Chondrocyte (in vitro differentiated cells): Measurements from ENCODE around the gene ZNF438. TPM values are rescaled to one million over a fixed set of nuclear protein-coding genes. Genes with fewer than 3 reads are reported as not detected.

ENCODE experiments used
- DNase-seq: peaks from one replicate; pipeline ENCODE4 v3.0.0; 2021; ENCODE audit warnings: mixed read lengths, low spot score
- H3K27ac Mint-ChIP-seq: one replicate; pipeline ENCODE4 v1.8.0; 2021; ENCODE audit warnings: mild to moderate bottlenecking, moderate library complexity, mixed read lengths; ENCODE audit not compliant: unreplicated experiment
- H3K27me3 Mint-ChIP-seq: 2 replicates; pipeline ENCODE4 v1.8.0; 2021; ENCODE audit warnings: low read depth, mixed read lengths
- H3K36me3 Mint-ChIP-seq: 2 replicates; pipeline ENCODE4 v1.8.0; 2021; ENCODE audit warnings: low read depth, mixed read lengths
- H3K4me1 Mint-ChIP-seq: 2 replicates; pipeline ENCODE4 v1.8.0; 2021; ENCODE audit warnings: low read depth, mild to moderate bottlenecking, mixed read lengths
- H3K4me3 Mint-ChIP-seq: one replicate; pipeline ENCODE4 v1.8.0; 2021; ENCODE audit warnings: mild to moderate bottlenecking, moderate library complexity, mixed read lengths; ENCODE audit not compliant: unreplicated experiment
- H3K9me3 Mint-ChIP-seq: 2 replicates; pipeline ENCODE4 v1.8.0; 2021; ENCODE audit warnings: low read depth, mixed read lengths
- total RNA-seq: library from RNA; stranded (reverse); gene quantifications from 3 replicates; pipeline ENCODE4 v1.2.1, GENCODE V29; 2021
- TF ChIP-seq, protein P1 (sequence below): fragments of 200-600 bp; sonication (generic); IDR thresholded peaks from 2 replicates; pipeline ENCODE4 v1.5.0; 2021; ENCODE audit warnings: antibody characterized with exemption, mild to moderate bottlenecking, moderate library complexity

ZNF438 gene
- total RNA-seq, 1 donor from 2014 or later = 4.9 TPM

DNA sequence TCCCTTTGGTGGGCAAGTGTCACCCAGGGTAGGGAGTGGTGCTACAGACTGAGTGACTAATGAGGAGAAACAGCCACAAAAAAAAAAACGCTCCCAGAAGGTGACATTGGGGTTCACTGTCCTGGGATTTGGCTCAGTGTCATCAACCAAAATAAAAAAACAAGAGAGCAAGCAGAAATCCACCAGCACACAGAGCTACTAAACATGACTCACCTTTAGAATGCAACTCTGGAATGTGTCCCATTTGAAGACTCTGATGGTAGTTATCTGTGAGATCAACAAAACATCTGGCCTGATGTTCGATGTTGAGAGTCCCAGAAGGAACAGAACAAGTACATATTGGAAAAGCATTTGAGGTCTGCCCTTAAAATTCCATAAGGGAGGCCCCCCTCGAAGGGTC lies 201.8 kb downstream of the ZNF438 start:
- no peaks in the 10 kb centered on the region for H3K36me3 Mint-ChIP-seq
- no peaks in the 10 kb centered on the region for H3K9me3 Mint-ChIP-seq
- no peak overlapping the region for H3K27ac Mint-ChIP-seq
- no peak for DNase-seq
- TF ChIP-seq, protein P1, sequence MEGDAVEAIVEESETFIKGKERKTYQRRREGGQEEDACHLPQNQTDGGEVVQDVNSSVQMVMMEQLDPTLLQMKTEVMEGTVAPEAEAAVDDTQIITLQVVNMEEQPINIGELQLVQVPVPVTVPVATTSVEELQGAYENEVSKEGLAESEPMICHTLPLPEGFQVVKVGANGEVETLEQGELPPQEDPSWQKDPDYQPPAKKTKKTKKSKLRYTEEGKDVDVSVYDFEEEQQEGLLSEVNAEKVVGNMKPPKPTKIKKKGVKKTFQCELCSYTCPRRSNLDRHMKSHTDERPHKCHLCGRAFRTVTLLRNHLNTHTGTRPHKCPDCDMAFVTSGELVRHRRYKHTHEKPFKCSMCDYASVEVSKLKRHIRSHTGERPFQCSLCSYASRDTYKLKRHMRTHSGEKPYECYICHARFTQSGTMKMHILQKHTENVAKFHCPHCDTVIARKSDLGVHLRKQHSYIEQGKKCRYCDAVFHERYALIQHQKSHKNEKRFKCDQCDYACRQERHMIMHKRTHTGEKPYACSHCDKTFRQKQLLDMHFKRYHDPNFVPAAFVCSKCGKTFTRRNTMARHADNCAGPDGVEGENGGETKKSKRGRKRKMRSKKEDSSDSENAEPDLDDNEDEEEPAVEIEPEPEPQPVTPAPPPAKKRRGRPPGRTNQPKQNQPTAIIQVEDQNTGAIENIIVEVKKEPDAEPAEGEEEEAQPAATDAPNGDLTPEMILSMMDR = no peak
- no peaks in the 10 kb centered on the region for H3K27me3 Mint-ChIP-seq
- no peak overlapping the region for H3K4me3 Mint-ChIP-seq
- no peaks in the 10 kb centered on the region for H3K4me1 Mint-ChIP-seq

DNA sequence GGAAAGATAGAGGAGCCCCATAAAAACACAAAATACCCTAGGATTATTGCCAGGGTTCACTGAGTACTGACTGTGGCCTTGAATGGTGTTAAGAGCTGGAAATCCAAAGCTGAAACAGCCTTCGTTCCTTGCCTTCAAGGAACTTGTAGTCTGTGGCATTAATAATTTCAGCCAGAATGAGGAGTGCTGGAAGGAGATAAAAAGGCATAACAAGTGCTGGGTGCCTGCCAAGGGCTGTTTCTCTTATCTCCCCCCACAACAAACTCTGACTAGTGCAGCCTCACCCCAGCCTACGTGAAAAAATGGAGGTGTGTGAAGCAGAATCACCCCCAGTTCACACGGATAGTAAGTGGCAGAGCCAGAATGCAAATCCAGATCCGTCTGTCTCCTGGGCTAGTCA lies 203.0 kb downstream of the ZNF438 start:
- Mint-ChIP-seq H3K4me3 (no peak overlapping the region), H3K27ac (no peak overlapping the region), H3K27me3 (no peaks in the 10 kb centered on the region), H3K36me3 (no peaks in the 10 kb centered on the region), H3K4me1 (no peaks in the 10 kb centered on the region), H3K9me3 (no peaks in the 10 kb centered on the region)
- TF ChIP-seq, protein P1 = no peak
- no peak for DNase-seq

DNA sequence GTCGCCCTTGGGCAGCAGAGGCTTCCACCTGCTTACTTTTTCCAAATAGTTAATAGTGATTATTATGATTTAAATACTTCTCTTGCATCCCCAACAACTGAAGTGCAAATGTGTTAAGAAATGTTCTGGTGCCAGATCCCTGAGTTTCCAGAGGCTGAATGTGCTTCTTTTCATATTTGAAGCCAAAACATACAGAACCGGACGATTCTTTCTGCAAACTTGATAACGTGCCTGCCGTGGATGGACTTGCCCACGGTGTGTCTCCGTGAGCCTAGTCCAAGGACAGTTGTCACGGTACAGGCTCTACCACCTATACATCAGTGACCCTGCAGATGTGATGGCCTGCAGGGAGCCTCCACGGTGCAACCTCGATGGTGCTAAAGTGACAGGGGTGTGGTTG lies 203.5 kb downstream of the ZNF438 start:
- TF ChIP-seq, protein P1 = no peak
- no peak overlapping the region for H3K27ac Mint-ChIP-seq
- no peak overlapping the region for H3K4me3 Mint-ChIP-seq
- DNase-seq = no peak
- no peaks in the 10 kb centered on the region for H3K4me1 Mint-ChIP-seq
- H3K9me3 Mint-ChIP-seq = no peaks in the 10 kb centered on the region
- H3K36me3 Mint-ChIP-seq = no peaks in the 10 kb centered on the region
- H3K27me3 Mint-ChIP-seq = no peaks in the 10 kb centered on the region

DNA sequence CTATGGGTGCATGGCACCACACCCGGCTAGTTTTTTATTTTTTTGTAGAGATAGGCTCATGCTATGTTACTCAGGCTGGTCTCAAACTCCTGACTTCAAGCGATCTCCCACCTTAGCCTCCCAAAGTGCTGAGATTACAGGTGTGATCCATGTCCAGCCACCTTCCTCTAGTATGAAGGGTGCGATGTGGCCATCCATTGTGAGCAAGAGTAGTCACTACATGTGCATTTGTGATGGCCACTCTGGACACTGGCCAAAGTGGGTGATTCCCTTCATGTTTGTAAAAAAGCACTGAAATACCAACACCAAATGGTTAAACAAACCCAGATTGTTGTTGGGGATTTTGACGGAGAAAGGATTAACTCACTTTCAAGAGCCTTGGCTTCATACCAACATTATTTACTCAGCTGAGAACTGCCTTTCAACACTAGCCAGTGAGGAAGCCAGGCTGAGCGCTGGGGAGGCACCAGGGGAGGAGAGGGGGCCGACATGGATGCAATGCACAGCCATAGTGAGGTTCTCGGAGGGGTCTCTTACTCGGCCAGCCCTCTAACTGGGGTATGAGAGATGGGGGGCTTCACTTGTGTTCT lies 204.0 kb downstream of the ZNF438 start:
- no peaks in the 10 kb centered on the region for H3K9me3 Mint-ChIP-seq
- no peak for DNase-seq
- no peaks in the 10 kb centered on the region for H3K27me3 Mint-ChIP-seq
- H3K36me3 Mint-ChIP-seq = no peaks in the 10 kb centered on the region
- TF ChIP-seq, protein P1 = no peak
- no peaks in the 10 kb centered on the region for H3K4me1 Mint-ChIP-seq
- H3K27ac Mint-ChIP-seq = no peak overlapping the region
- no peak overlapping the region for H3K4me3 Mint-ChIP-seq

DNA sequence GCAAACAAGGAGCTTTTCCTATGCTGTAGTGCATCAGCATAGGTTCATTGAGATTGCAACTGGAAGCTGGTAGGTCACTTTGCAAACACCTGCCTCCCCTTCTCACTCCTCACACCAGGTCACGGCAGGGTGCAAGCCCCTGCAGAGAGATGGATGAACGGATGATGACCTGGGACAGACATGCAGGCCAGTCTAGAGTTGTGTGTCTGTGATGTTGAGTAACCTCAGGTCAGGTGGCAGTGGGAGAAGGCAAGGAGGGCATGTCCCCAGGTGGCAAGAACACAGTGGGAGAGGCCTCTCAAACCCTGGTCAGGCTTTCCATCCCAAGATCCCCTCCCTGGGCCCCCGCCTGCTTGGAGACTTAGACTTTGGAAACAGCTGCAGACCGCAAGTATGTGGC lies 205.0 kb downstream of the ZNF438 start:
- Mint-ChIP-seq H3K27ac (no peak overlapping the region), H3K9me3 (no peaks in the 10 kb centered on the region), H3K4me3 (no peak overlapping the region), H3K27me3 (no peaks in the 10 kb centered on the region), H3K4me1 (peaks cover 3% of the 10 kb centered on the region), H3K36me3 (no peaks in the 10 kb centered on the region)
- no peak for DNase-seq
- TF ChIP-seq, protein P1 = no peak
